Stimulated activated CD4-positive, alpha-beta T cell treated with anti-CD3 and anti-CD28 coated beads, Interleukin-1b, Interleukin-23, amount 100 ng/mL, for 48 hours (primary cell): ENCODE results near the gene PRM1.

Experiments
- DNase-seq: peaks from one replicate; pipeline ENCODE4 v3.0.0-alpha.2; 2020

PRM1 gene

GRCh38 chr16:11271610-11272009 is 9.5 kb downstream of the PRM1 start:
- no peak for DNase-seq

GRCh38 chr16:11270602-11271162 is 10.4 kb downstream of the PRM1 start:
- no peak for DNase-seq

- no peak for DNase-seq
Measured at GRCh38 chr16:11268921-11269375, 12.2 kb downstream of the PRM1 start, which contains the start of gene TNP2. TNP2 (minus strand) TSS chr16:11269325; CDS start chr16:11269262, 63 bp downstream.

- DNase-seq: no peak
Measured at GRCh38 chr16:11265124-11265523, 16.0 kb downstream of the PRM1 start.

- no peak for DNase-seq
Measured at GRCh38 chr16:11264155-11264832, 16.8 kb downstream of the PRM1 start.

- DNase-seq: peak; percentile 73
Measured at GRCh38 chr16:11263737-11264136, 17.4 kb downstream of the PRM1 start.

GRCh38 chr16:11262915-11263314 is 18.2 kb downstream of the PRM1 start:
- DNase-seq: no peak

GRCh38 chr16:11260596-11260966 is 20.5 kb downstream of the PRM1 start:
- no peak for DNase-seq

- DNase-seq: no peak
Measured at GRCh38 chr16:11259655-11260595, 21.2 kb downstream of the PRM1 start.

- no peak for DNase-seq
Measured at GRCh38 chr16:11258553-11259492, 22.3 kb downstream of the PRM1 start.

- peak; percentile 65 for DNase-seq
Measured at GRCh38 chr16:11257131-11257938, 23.8 kb downstream of the PRM1 start.

- DNase-seq: peak; percentile 61
Measured at GRCh38 chr16:11256661-11257130, 24.4 kb downstream of the PRM1 start.

GRCh38 chr16:11255737-11256660 is 25.1 kb downstream of the PRM1 start, which contains the start of gene SOCS1:
SOCS1 (minus strand) TSS chr16:11256204; CDS start chr16:11255478, 726 bp downstream.
- DNase-seq: peak; percentile 88

- peak; percentile 62 for DNase-seq
Measured at GRCh38 chr16:11254913-11255736, 26.0 kb downstream of the PRM1 start.

GRCh38 chr16:11253995-11254912 is 26.9 kb downstream of the PRM1 start:
- DNase-seq: no peak

- peak; percentile 56 for DNase-seq
Measured at GRCh38 chr16:11253009-11253994, 27.8 kb downstream of the PRM1 start.

- DNase-seq: peak; percentile 59
Measured at GRCh38 chr16:11252482-11252931, 28.6 kb downstream of the PRM1 start.
